Right lobe of liver (tissue), 4 donors: ENCODE data around the gene SHROOM2.

Experiments used
- POLR2A ChIP-seq: fragments of 450-650 bp; IDR thresholded peaks from one replicate; pipeline ENCODE4 v1.6.1; 2017; ENCODE audit warnings: antibody characterized with exemption, mild to moderate bottlenecking
- TF ChIP-seq, protein P1 (sequence below), 4 donors: fragments of 200-600 bp in 3 of 4; fragments of 450-650 bp in 1 of 4; IDR thresholded peaks; one replicate each; pipeline versions ENCODE4 v1.5.1 to v1.8.0; 2016 to 2022; ENCODE audit warnings: antibody characterized with exemption in 4 of 4, mild to moderate bottlenecking in 2 of 4
- donor health status: DM: no; HTN: no; CAD: no.
- donor health status: DM: no; HTN: no; CAD: no.
- donor health status: DM: no; HTN: yes; CAD: no.

DNA sequence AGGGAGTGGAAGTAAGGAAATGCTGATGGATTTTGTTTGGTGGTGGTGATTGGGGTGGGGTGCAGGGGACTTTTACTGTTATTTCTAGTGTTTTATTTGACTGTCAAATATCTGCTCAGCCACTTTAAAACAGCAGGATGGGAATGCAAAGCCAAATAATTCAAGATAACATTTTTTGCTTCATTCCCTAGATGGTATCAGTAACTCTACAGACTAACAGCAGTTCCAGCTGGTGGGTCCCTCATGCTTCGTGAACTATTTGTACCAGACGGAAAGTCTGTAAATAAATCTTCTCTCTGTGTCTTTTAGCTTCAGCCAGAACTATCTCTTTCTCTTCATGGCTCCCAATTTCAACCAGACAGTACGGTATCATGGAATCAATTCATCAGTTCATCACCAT is 48.1 kb upstream of the SHROOM2 start:
- TF ChIP-seq, protein P1, sequence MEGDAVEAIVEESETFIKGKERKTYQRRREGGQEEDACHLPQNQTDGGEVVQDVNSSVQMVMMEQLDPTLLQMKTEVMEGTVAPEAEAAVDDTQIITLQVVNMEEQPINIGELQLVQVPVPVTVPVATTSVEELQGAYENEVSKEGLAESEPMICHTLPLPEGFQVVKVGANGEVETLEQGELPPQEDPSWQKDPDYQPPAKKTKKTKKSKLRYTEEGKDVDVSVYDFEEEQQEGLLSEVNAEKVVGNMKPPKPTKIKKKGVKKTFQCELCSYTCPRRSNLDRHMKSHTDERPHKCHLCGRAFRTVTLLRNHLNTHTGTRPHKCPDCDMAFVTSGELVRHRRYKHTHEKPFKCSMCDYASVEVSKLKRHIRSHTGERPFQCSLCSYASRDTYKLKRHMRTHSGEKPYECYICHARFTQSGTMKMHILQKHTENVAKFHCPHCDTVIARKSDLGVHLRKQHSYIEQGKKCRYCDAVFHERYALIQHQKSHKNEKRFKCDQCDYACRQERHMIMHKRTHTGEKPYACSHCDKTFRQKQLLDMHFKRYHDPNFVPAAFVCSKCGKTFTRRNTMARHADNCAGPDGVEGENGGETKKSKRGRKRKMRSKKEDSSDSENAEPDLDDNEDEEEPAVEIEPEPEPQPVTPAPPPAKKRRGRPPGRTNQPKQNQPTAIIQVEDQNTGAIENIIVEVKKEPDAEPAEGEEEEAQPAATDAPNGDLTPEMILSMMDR (IDR thresholded peaks at IDR 0.05): no peak
- no peak for TF ChIP-seq POLR2A
